Measurements from ENCODE around the gene RHBDF2. TPM values are rescaled to one million over a fixed set of nuclear protein-coding genes. Genes with fewer than 3 reads are reported as not detected.

RHBDF2 gene
- total RNA-seq, 4 donors from 2014 or later: 45.9 to 82.6 (median 52.6) TPM

DNA sequence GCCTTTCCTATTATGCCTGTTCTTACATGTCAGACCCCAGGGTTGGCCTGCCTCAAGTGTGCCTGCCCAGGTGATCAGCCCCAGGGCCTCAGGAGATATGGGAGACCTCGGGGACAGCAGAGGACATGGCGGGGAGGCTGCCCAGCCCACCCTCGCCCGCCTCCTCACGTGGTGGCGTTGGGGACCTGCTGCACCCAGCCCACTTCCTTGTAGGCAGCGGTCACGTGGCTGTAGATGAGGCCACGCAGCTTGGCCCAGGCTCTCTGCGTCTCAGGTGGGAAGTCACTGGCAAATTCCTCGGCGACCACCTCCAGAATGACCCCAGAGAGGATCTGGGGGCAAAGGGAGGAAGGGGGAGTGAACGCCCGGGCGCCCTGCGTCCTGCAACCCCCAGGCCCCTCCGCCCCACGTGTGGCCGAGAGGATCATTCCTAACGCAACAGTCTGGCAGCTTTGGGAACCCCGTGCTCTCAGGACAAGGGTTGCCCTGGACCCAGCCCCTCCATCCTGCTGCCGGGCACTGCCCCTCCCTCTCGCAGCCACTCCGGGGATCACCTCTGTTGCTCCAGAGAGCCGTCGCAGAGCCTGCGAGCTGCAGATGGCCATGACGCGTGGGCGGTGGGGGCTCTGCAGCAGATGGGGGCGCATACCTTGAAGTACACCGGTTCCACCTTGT lies 29.7 kb upstream of the RHBDF2 start:
- no peak for TF ChIP-seq POLR2A (IDR thresholded peaks at IDR 0.05)
- no peak for TF ChIP-seq EP300 (IDR thresholded peaks at IDR 0.05)
- TF ChIP-seq, protein P1, sequence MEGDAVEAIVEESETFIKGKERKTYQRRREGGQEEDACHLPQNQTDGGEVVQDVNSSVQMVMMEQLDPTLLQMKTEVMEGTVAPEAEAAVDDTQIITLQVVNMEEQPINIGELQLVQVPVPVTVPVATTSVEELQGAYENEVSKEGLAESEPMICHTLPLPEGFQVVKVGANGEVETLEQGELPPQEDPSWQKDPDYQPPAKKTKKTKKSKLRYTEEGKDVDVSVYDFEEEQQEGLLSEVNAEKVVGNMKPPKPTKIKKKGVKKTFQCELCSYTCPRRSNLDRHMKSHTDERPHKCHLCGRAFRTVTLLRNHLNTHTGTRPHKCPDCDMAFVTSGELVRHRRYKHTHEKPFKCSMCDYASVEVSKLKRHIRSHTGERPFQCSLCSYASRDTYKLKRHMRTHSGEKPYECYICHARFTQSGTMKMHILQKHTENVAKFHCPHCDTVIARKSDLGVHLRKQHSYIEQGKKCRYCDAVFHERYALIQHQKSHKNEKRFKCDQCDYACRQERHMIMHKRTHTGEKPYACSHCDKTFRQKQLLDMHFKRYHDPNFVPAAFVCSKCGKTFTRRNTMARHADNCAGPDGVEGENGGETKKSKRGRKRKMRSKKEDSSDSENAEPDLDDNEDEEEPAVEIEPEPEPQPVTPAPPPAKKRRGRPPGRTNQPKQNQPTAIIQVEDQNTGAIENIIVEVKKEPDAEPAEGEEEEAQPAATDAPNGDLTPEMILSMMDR (IDR thresholded peaks at IDR 0.05): no peak
- no peak for TF ChIP-seq POLR2AphosphoS5 (IDR thresholded peaks at IDR 0.05)
- H3K27me3 ChIP-seq: no peaks in the 10 kb centered on the region
- H3K27ac ChIP-seq: peak overlapping the region; percentile 94
- H3K4me1 ChIP-seq: peaks cover 58% of the 10 kb centered on the region
- H3K4me3 ChIP-seq: no peak overlapping the region
- no peak for DNase-seq (ENCODE audit: low spot score in 2 of 2)
- no peaks in the 10 kb centered on the region for H3K36me3 ChIP-seq
- WGBS: 73% methylated on average over 8 of the region's 32 CpGs
- H3K9me3 ChIP-seq: no peaks in the 10 kb centered on the region

DNA sequence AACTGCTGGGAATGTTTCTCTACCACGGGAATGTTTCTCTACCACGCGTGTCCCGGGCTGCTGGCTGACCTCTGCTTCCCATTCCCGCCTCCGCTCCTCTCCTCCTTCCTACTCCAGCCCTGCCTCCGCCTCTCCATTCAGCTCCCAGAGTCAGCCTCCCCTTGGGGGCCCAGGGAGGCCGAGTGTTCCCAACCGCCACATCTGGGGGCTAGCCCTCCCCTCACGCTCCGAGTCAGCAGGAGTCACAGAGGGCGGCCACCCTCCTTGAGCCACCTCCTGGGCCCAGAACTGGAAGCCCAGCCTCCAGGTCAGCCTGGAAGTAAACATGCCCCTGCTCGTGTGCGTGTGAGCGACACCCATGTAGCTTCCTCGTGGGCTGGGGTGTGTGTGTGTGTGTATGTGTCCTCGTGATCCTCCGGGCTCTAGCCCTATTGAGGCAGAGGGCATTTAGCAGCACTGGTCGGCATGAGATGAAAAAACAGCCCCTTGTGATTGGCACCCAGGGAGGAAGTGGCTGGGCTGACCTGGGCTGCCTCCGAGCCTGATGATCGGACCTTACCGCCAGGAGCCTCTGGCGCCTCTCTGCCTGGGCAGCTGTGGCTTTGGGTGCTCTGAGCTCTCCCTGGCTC lies 29.0 kb upstream of the RHBDF2 start:
- Histone ChIP-seq H3K27me3 (no peaks in the 10 kb centered on the region), H3K27ac (peak overlapping the region; percentile 94), H3K4me1 (peaks cover 59% of the 10 kb centered on the region), H3K4me3 (peak overlapping the region; percentile 19), H3K9me3 (no peaks in the 10 kb centered on the region), H3K36me3 (no peaks in the 10 kb centered on the region)
- 31% methylated on average over 16 of the region's 23 CpGs for WGBS
- TF ChIP-seq, protein P1 (IDR thresholded peaks at IDR 0.05): no peak
- TF ChIP-seq POLR2A (IDR thresholded peaks at IDR 0.05): peak in 1 of 2 donors; percentile 20
- peak in 2 of 3 donors; percentile 9 to 16 for TF ChIP-seq POLR2AphosphoS5 (IDR thresholded peaks at IDR 0.05)
- peak; percentile 87 to 90 for DNase-seq (ENCODE audit: low spot score in 2 of 2)

DNA sequence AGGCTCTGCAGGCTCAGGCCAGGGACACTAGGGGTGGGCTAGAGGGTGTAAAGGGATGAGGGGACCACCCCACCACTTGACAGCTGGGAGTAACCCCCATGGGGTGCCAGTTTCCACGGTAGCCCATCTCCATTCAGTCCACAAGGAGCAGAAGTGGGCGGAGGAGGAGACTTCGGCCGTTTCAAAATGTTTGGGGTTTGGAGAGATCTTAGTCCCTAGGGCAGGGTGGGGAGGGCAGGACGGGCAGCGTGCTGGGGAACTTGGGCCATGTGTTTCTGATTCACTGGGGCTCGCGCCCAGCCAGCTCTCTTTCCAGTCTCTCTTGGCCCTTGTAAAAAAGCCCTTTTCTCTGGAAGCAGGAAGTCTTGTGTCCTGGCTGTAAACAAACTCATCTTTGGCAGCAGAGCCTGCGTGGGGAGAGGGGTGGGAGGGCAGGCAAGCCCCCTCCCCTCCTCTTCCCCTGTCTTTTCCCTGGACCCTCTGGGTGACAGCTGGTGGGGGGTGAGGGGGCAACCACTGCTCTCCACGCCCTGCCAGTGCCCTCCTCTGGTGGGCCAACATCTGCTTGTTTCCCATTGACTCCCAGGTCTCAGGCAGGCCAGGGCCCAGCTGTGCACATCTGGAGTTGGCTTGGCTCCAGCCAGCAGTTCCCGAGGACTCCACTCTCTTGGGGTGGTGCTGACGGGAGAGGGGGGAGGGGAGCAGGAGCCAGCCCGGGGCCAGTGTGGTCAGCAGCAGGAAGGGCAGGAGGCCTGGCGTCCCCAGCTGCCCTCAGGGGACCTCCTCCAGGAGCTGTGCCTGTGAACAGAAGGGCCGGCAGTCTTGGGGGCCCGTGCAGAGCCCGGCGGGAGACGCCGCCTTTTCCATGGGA lies 28.2 kb upstream of the RHBDF2 start:
- DNase-seq (ENCODE audit: low spot score in 2 of 2): peak; percentile 92 to 94
- no peaks in the 10 kb centered on the region for H3K9me3 ChIP-seq
- no peaks in the 10 kb centered on the region for H3K36me3 ChIP-seq
- H3K27ac ChIP-seq: peak overlapping the region; percentile 94
- H3K4me3 ChIP-seq: peak overlapping the region; percentile 19
- TF ChIP-seq EP300 (IDR thresholded peaks at IDR 0.05) (no peak), POLR2AphosphoS5 (IDR thresholded peaks at IDR 0.05) (no peak), POLR2A (IDR thresholded peaks at IDR 0.05) (no peak)
- TF ChIP-seq, protein P1 (IDR thresholded peaks at IDR 0.05): peak in 1 of 2 donors; percentile 8
- 23% methylated on average over 15 of the region's 20 CpGs for WGBS
- H3K27me3 ChIP-seq: no peaks in the 10 kb centered on the region
- H3K4me1 ChIP-seq: peaks cover 60% of the 10 kb centered on the region

DNA sequence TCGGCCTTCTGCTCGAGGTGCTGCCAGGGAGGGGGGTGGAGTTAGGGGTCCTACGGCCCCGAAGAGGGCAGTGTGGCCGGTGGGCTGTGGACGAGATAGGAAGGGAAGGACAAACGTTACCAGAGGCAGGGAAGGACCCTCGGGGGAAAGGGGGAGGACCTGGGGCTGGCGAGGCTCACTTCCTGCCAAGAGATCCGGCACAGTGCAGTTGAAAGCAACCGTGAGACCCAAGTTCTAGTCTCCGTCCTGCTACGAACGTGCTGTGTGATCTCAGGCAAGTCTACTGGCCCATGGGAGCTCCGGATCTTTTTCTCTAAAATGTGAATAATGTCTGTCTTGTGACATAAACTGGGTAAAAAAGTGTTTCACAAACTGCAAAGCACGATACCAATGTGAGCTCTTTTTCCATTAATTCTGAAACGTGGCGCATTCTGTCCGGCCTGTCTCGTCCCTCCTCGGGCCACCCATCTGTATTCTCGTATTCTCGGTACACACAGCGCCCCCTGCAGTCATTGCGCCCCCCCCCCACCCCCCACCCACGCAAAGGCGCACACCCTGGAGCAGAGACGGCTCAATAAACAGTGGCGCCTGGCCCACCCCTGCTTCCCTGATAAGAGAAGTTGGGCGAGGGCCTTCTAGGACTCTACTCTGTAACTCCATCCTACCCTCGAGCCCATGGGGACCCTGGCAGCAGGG lies 27.5 kb upstream of the RHBDF2 start:
- Histone ChIP-seq H3K4me3 (peak overlapping the region; percentile 19), H3K36me3 (no peaks in the 10 kb centered on the region), H3K9me3 (no peaks in the 10 kb centered on the region), H3K27me3 (no peaks in the 10 kb centered on the region), H3K4me1 (peaks cover 62% of the 10 kb centered on the region), H3K27ac (peak overlapping the region; percentile 94)
- no peak for DNase-seq (ENCODE audit: low spot score in 2 of 2)
- no peak for TF ChIP-seq POLR2AphosphoS5 (IDR thresholded peaks at IDR 0.05)
- TF ChIP-seq, protein P1 (IDR thresholded peaks at IDR 0.05): peak in 1 of 2 donors; percentile 15
- no peak for TF ChIP-seq EP300 (IDR thresholded peaks at IDR 0.05)
- no peak for TF ChIP-seq POLR2A (IDR thresholded peaks at IDR 0.05)
- 47% methylated on average over 30 of the region's 31 CpGs for WGBS

All from suprapubic skin (tissue), 4 donors.